Measurements from ENCODE around the gene ADAMTS9. TPM values are rescaled to one million over a fixed set of nuclear protein-coding genes. Genes with fewer than 3 reads are reported as not detected.
A peak's percentile ranks its signal among the peaks of the same experiment; 100 is the strongest.

ADAMTS9 gene
- total and polyA plus RNA-seq, 4 experiments from 2014 or later: not detected

GRCh38 chr3:64612916-64613526 is 74.8 kb downstream of the ADAMTS9 start:
- no peaks in the 10 kb centered on the region for H3K9me3 ChIP-seq (ENCODE audit: control insufficient read depth in 1 of 2, low read length in 2 of 2)
- no peak overlapping the region for H3K27ac ChIP-seq (ENCODE audit: low read depth, low read length)
- Mint-ChIP-seq H3K4me1 (no peaks in the 10 kb centered on the region), H3K9me3 (peaks cover 0 to 2% (median 0%) of the 10 kb centered on the region in 8 donors), H3K36me3 (no peaks in the 10 kb centered on the region), H3K4me3 (no peak overlapping the region), H3K27ac (peak overlapping the region in 1 of 7 donors; percentile 9), H3K27me3 (no peaks in the 10 kb centered on the region)
- no peaks in the 10 kb centered on the region for H3K36me3 ChIP-seq (ENCODE audit: insufficient read depth, low read length)
- H3K4me3 ChIP-seq (ENCODE audit: low read length in 2 of 2): no peak overlapping the region
- intact Hi-C loops (cut with micrococcal nuclease): no loop called here
- no peaks in the 10 kb centered on the region for H3K27me3 ChIP-seq (ENCODE audit: insufficient read depth, low read length)
- no peaks in the 10 kb centered on the region for H3K4me1 ChIP-seq (ENCODE audit: insufficient read depth, low read length)
- CTCF ChIA-PET (ENCODE audit: partially characterized antibody): no interaction called here
- POLR2A ChIA-PET (ENCODE audit: partially characterized antibody): no interaction called here
- DNase-seq: no peak

- intact Hi-C loops (cut with micrococcal nuclease): no loop called here
- H3K4me1 ChIP-seq (ENCODE audit: insufficient read depth, low read length): no peaks in the 10 kb centered on the region
- Mint-ChIP-seq H3K4me1 (no peaks in the 10 kb centered on the region), H3K27ac (no peak overlapping the region), H3K9me3 (peaks cover 0 to 2% (median 0%) of the 10 kb centered on the region in 8 donors), H3K36me3 (no peaks in the 10 kb centered on the region), H3K27me3 (no peaks in the 10 kb centered on the region), H3K4me3 (no peak overlapping the region)
- DNase-seq: no peak
- H3K27ac ChIP-seq (ENCODE audit: low read depth, low read length): no peak overlapping the region
- H3K9me3 ChIP-seq (ENCODE audit: control insufficient read depth in 1 of 2, low read length in 2 of 2): no peaks in the 10 kb centered on the region
- ChIA-PET CTCF (ENCODE audit: partially characterized antibody) (no interaction called here), POLR2A (ENCODE audit: partially characterized antibody) (no interaction called here)
- no peaks in the 10 kb centered on the region for H3K36me3 ChIP-seq (ENCODE audit: insufficient read depth, low read length)
- no peak overlapping the region for H3K4me3 ChIP-seq (ENCODE audit: low read length in 2 of 2)
- no peaks in the 10 kb centered on the region for H3K27me3 ChIP-seq (ENCODE audit: insufficient read depth, low read length)
Observed at GRCh38 chr3:64612082-64612860, 75.5 kb downstream of the ADAMTS9 start.

- Mint-ChIP-seq H3K9me3 (peaks cover 0 to 2% (median 0%) of the 10 kb centered on the region in 8 donors), H3K36me3 (no peaks in the 10 kb centered on the region), H3K4me1 (no peaks in the 10 kb centered on the region), H3K4me3 (no peak overlapping the region), H3K27ac (no peak overlapping the region), H3K27me3 (peaks cover 0 to 2% of the 10 kb centered on the region in 2 donors)
- no peaks in the 10 kb centered on the region for H3K36me3 ChIP-seq (ENCODE audit: insufficient read depth, low read length)
- no peaks in the 10 kb centered on the region for H3K9me3 ChIP-seq (ENCODE audit: control insufficient read depth in 1 of 2, low read length in 2 of 2)
- H3K27me3 ChIP-seq (ENCODE audit: insufficient read depth, low read length): no peaks in the 10 kb centered on the region
- POLR2A ChIA-PET (ENCODE audit: partially characterized antibody): no interaction called here
- no peak overlapping the region for H3K27ac ChIP-seq (ENCODE audit: low read depth, low read length)
- CTCF ChIA-PET (ENCODE audit: partially characterized antibody): no interaction called here
- no peak overlapping the region for H3K4me3 ChIP-seq (ENCODE audit: low read length in 2 of 2)
- intact Hi-C loops (cut with micrococcal nuclease): no loop called here
- H3K4me1 ChIP-seq (ENCODE audit: insufficient read depth, low read length): no peaks in the 10 kb centered on the region
- no peak for DNase-seq
Observed at GRCh38 chr3:64608741-64609140, 79.1 kb downstream of the ADAMTS9 start.

GRCh38 chr3:64607032-64607551 is 80.7 kb downstream of the ADAMTS9 start:
- intact Hi-C loops (cut with micrococcal nuclease): no loop called here
- no peaks in the 10 kb centered on the region for H3K4me1 Mint-ChIP-seq

GRCh38 chr3:64604313-64604712 is 83.5 kb downstream of the ADAMTS9 start:
- Histone ChIP-seq H3K27ac (ENCODE audit: low read depth, low read length) (no peak overlapping the region), H3K9me3 (ENCODE audit: control insufficient read depth in 1 of 2, low read length in 2 of 2) (no peaks in the 10 kb centered on the region), H3K4me1 (ENCODE audit: insufficient read depth, low read length) (no peaks in the 10 kb centered on the region), H3K27me3 (ENCODE audit: insufficient read depth, low read length) (no peaks in the 10 kb centered on the region), H3K36me3 (ENCODE audit: insufficient read depth, low read length) (no peaks in the 10 kb centered on the region), H3K4me3 (ENCODE audit: low read length in 2 of 2) (no peak overlapping the region)
- intact Hi-C loops (cut with micrococcal nuclease): no loop called here
- Mint-ChIP-seq H3K4me3 (no peak overlapping the region), H3K4me1 (no peaks in the 10 kb centered on the region), H3K9me3 (peaks cover 0 to 2% (median 0%) of the 10 kb centered on the region in 8 donors), H3K36me3 (no peaks in the 10 kb centered on the region), H3K27me3 (peaks cover 0 to 2% of the 10 kb centered on the region in 2 donors), H3K27ac (no peak overlapping the region)
- POLR2A ChIA-PET (ENCODE audit: partially characterized antibody): no interaction called here
- no peak for DNase-seq
- CTCF ChIA-PET (ENCODE audit: partially characterized antibody): no interaction called here

More at GRCh38 chr3:64607032-64607551, 80.7 kb downstream of the ADAMTS9 start:
- Histone ChIP-seq H3K4me1 (ENCODE audit: insufficient read depth, low read length) (no peaks in the 10 kb centered on the region), H3K9me3 (ENCODE audit: control insufficient read depth in 1 of 2, low read length in 2 of 2) (no peaks in the 10 kb centered on the region), H3K4me3 (ENCODE audit: low read length in 2 of 2) (no peak overlapping the region), H3K36me3 (ENCODE audit: insufficient read depth, low read length) (no peaks in the 10 kb centered on the region), H3K27me3 (ENCODE audit: insufficient read depth, low read length) (no peaks in the 10 kb centered on the region), H3K27ac (ENCODE audit: low read depth, low read length) (no peak overlapping the region)
- Mint-ChIP-seq H3K36me3 (no peaks in the 10 kb centered on the region), H3K27me3 (peaks cover 0 to 2% of the 10 kb centered on the region in 2 donors), H3K9me3 (peaks cover 0 to 2% (median 0%) of the 10 kb centered on the region in 8 donors), H3K27ac (no peak overlapping the region), H3K4me3 (no peak overlapping the region)
- POLR2A ChIA-PET (ENCODE audit: partially characterized antibody): no interaction called here
- no peak for DNase-seq
- CTCF ChIA-PET (ENCODE audit: partially characterized antibody): no interaction called here

- H3K9me3 Mint-ChIP-seq: peaks cover 0 to 2% (median 0%) of the 10 kb centered on the region in 8 donors
- Histone ChIP-seq H3K9me3 (ENCODE audit: control insufficient read depth in 1 of 2, low read length in 2 of 2) (no peaks in the 10 kb centered on the region), H3K27me3 (ENCODE audit: insufficient read depth, low read length) (no peaks in the 10 kb centered on the region), H3K27ac (ENCODE audit: low read depth, low read length) (no peak overlapping the region), H3K4me3 (ENCODE audit: low read length in 2 of 2) (no peak overlapping the region), H3K36me3 (ENCODE audit: insufficient read depth, low read length) (no peaks in the 10 kb centered on the region), H3K4me1 (ENCODE audit: insufficient read depth, low read length) (no peaks in the 10 kb centered on the region)
- H3K27me3 Mint-ChIP-seq: peaks cover 0 to 2% of the 10 kb centered on the region in 2 donors
- intact Hi-C loops (cut with micrococcal nuclease): no loop called here
- no peak overlapping the region for H3K27ac Mint-ChIP-seq
- ChIA-PET POLR2A (ENCODE audit: partially characterized antibody) (no interaction called here), CTCF (ENCODE audit: partially characterized antibody) (no interaction called here)
- no peaks in the 10 kb centered on the region for H3K4me1 Mint-ChIP-seq
- no peak overlapping the region for H3K4me3 Mint-ChIP-seq
- no peaks in the 10 kb centered on the region for H3K36me3 Mint-ChIP-seq
- peak in 1 of 5 donors; percentile 37 for DNase-seq
Observed at GRCh38 chr3:64601824-64602223, 86.0 kb downstream of the ADAMTS9 start.

GRCh38 chr3:64600246-64600950 is 87.4 kb downstream of the ADAMTS9 start:
- intact Hi-C loops (cut with micrococcal nuclease): no loop called here
- Mint-ChIP-seq H3K27me3 (no peaks in the 10 kb centered on the region), H3K27ac (no peak overlapping the region), H3K36me3 (no peaks in the 10 kb centered on the region), H3K4me1 (no peaks in the 10 kb centered on the region), H3K4me3 (no peak overlapping the region), H3K9me3 (peaks cover 0 to 2% (median 0%) of the 10 kb centered on the region in 8 donors)
- no peak overlapping the region for H3K27ac ChIP-seq (ENCODE audit: low read depth, low read length)
- CTCF ChIA-PET (ENCODE audit: partially characterized antibody): no interaction called here
- no peak overlapping the region for H3K4me3 ChIP-seq (ENCODE audit: low read length in 2 of 2)
- H3K4me1 ChIP-seq (ENCODE audit: insufficient read depth, low read length): no peaks in the 10 kb centered on the region
- POLR2A ChIA-PET (ENCODE audit: partially characterized antibody): no interaction called here
- no peaks in the 10 kb centered on the region for H3K9me3 ChIP-seq (ENCODE audit: control insufficient read depth in 1 of 2, low read length in 2 of 2)
- H3K27me3 ChIP-seq (ENCODE audit: insufficient read depth, low read length): no peaks in the 10 kb centered on the region
- no peak for DNase-seq
- no peaks in the 10 kb centered on the region for H3K36me3 ChIP-seq (ENCODE audit: insufficient read depth, low read length)

Measured in CD4-positive, alpha-beta memory T cell (primary cell).